SK-N-SH (cell line): ENCODE results near the gene KRTAP3-2. TPM values are rescaled to one million over a fixed set of nuclear protein-coding genes. Genes with fewer than 3 reads are reported as not detected.

Source experiments
- CTCF ChIA-PET: fragments of 300-600, 350-600 bp; formaldehyde crosslinking; extraction: SDS; loops from one replicate; lab custom pipeline; 2021; lab: Yijun Ruan, JAX
- POLR2A ChIA-PET: fragments of 350-600 bp; sonication (Branson Sonifier 250); formaldehyde crosslinking; extraction: SDS; loops from one replicate; lab custom pipeline; 2020; ENCODE audit warnings: antibody characterized with exemption, inconsistent platforms; lab: Yijun Ruan, JAX
- DNase-seq: peaks from one replicate; pipeline ENCODE4 v3.0.0; 2012
- H2AFZ ChIP-seq: fragments of 200-600 bp; sonication (generic); 2 replicates; pipeline ENCODE4 v1.8.1; 2016; ENCODE audit warnings: antibody characterized with exemption, mild to moderate bottlenecking, low read depth
- H3F3A ChIP-seq: fragments of 200-600 bp; sonication (generic); replicated peaks from 2 replicates; pipeline ENCODE3; 2016; ENCODE audit warnings: antibody characterized with exemption, mild to moderate bottlenecking; ENCODE audit not compliant: insufficient read depth
- H3K27ac ChIP-seq, 2 experiments: fragments of 200-500 bp in 1 of 2; fragments of 200-600 bp in 1 of 2; sonication (Bioruptor generic) in 1 of 2; sonication (generic), shearing (Covaris generic) in 1 of 2; 2 replicates each; pipeline versions ENCODE4 v1.5.1 to v1.6.1; 2014 to 2016; ENCODE audit warnings: low read depth in 2 of 2, inconsistent platforms in 1 of 2, low read length in 1 of 2, mild to moderate bottlenecking in 1 of 2, mixed read lengths in 1 of 2
- H3K27me3 ChIP-seq: fragments of 200-600 bp; sonication (generic), shearing (Covaris generic); 2 replicates; pipeline ENCODE4 v1.6.1; 2016; ENCODE audit warnings: mixed run types; ENCODE audit not compliant: insufficient read depth
- H3K36me3 ChIP-seq, 2 experiments: fragments of 200-500 bp in 1 of 2; fragments of 200-600 bp in 1 of 2; sonication (Bioruptor generic) in 1 of 2; sonication (generic) in 1 of 2; replicated peaks in 1 of 2; 2 replicates each; pipeline versions ENCODE3 to v1.5.1; 2014 to 2016; ENCODE audit warnings: low read length in 1 of 2, mild to moderate bottlenecking in 1 of 2; ENCODE audit not compliant: insufficient read depth in 2 of 2, control insufficient read depth in 1 of 2
- H3K4me1 ChIP-seq, 2 experiments: fragments of 200-500 bp in 1 of 2; fragments of 200-600 bp in 1 of 2; sonication (Bioruptor generic) in 1 of 2; sonication (generic), shearing (Covaris generic) in 1 of 2; 2 replicates each; pipeline versions ENCODE4 v1.5.1 to v1.6.1; 2014 to 2016; ENCODE audit warnings: low read depth in 1 of 2, low read length in 1 of 2, mixed run types in 1 of 2; ENCODE audit not compliant: insufficient read depth in 2 of 2, control insufficient read depth in 1 of 2
- H3K4me2 ChIP-seq: fragments of 200-600 bp; sonication (generic), shearing (Covaris generic); 2 replicates; pipeline ENCODE4 v1.6.1; 2017; ENCODE audit warnings: mixed run types
- H3K4me3 ChIP-seq, 2 experiments: fragments of 200-500 bp in 1 of 2; fragments of 200-600 bp in 1 of 2; sonication (Bioruptor generic) in 1 of 2; sonication (generic), shearing (Covaris generic) in 1 of 2; 2 replicates each; pipeline versions ENCODE4 v1.5.1 to v1.8.1; 2014 to 2016; ENCODE audit warnings: low read depth in 2 of 2, inconsistent platforms in 1 of 2, low read length in 1 of 2, mild to moderate bottlenecking in 1 of 2, mixed read lengths in 1 of 2, moderate library complexity in 1 of 2
- H3K79me2 ChIP-seq: fragments of 200-600 bp; sonication (generic); 2 replicates; pipeline ENCODE4 v1.8.1; 2017; ENCODE audit warnings: mild to moderate bottlenecking; ENCODE audit not compliant: insufficient read depth
- H3K9ac ChIP-seq: fragments of 200-600 bp; sonication (generic); 2 replicates; pipeline ENCODE4 v1.6.1; 2017; ENCODE audit warnings: mixed run types
- H3K9me2 ChIP-seq: fragments of 200-600 bp; sonication (generic); 2 replicates; pipeline ENCODE4 v1.6.1; 2017; ENCODE audit warnings: mixed run types
- H3K9me3 ChIP-seq: fragments of 200-600 bp; sonication (generic); 2 replicates; pipeline ENCODE4 v1.6.1; 2017; ENCODE audit warnings: mixed run types, mild to moderate bottlenecking, moderate library complexity
- H4K20me1 ChIP-seq: fragments of 200-600 bp; sonication (generic); 2 replicates; pipeline ENCODE4 v1.6.1; 2017; ENCODE audit warnings: mild to moderate bottlenecking, mixed run types; ENCODE audit not compliant: insufficient read depth
- CHD2 ChIP-seq: fragments of 150-350 bp; IDR thresholded peaks from 2 replicates; pipeline ENCODE4 v1.6.1; 2018; ENCODE audit warnings: low read length; ENCODE audit not compliant: partially characterized antibody
- EP300 ChIP-seq, 2 experiments: IDR thresholded peaks; 2 replicates each; pipeline versions ENCODE4 v1.4.0 to v1.6.1; 2012; ENCODE audit warnings: borderline replicate concordance in 1 of 2, low read depth in 1 of 2, low read length in 1 of 2
- EZH2phosphoT487 ChIP-seq: fragments of 200-600 bp; sonication (generic); IDR thresholded peaks from 2 replicates; pipeline ENCODE4 v1.6.1; 2017; ENCODE audit warnings: low read depth, mixed run types, mild to moderate bottlenecking, antibody characterized with exemption, moderate library complexity, borderline replicate concordance
- FOSL2 ChIP-seq: IDR thresholded peaks from 2 replicates; pipeline ENCODE4 v1.4.0; 2012; ENCODE audit warnings: low read depth, mild to moderate bottlenecking, moderate library complexity, borderline replicate concordance
- FOXM1 ChIP-seq: IDR thresholded peaks from 2 replicates; pipeline ENCODE4 v1.4.0; 2012; ENCODE audit warnings: low read depth, mild to moderate bottlenecking
- GATA2 ChIP-seq: sonication (generic); formaldehyde crosslinking; IDR thresholded peaks from 2 replicates; pipeline ENCODE4 v1.5.0; 2020; ENCODE audit warnings: mild to moderate bottlenecking, missing genetic modification reagents
- MAX ChIP-seq: IDR thresholded peaks from 2 replicates; pipeline ENCODE4 v1.4.0; 2012; ENCODE audit warnings: low read depth
- MEF2A ChIP-seq: IDR thresholded peaks from 2 replicates; pipeline ENCODE4 v1.4.0; 2012; ENCODE audit warnings: low read depth, borderline replicate concordance
- MXI1 ChIP-seq: IDR thresholded peaks from 2 replicates; pipeline ENCODE4 v1.6.1; 2012; ENCODE audit warnings: mild to moderate bottlenecking, low read depth, low read length, improper control_type of control experiment
- NFIC ChIP-seq: IDR thresholded peaks from 2 replicates; pipeline ENCODE4 v1.4.0; 2012; ENCODE audit warnings: borderline replicate concordance
- POLR2AphosphoS5 ChIP-seq: IDR thresholded peaks from 2 replicates; pipeline ENCODE4 v1.6.1; 2012; ENCODE audit warnings: low read depth, low read length
- RCOR1 ChIP-seq: fragments of 150-350 bp; IDR thresholded peaks from 2 replicates; pipeline ENCODE4 v1.6.1; 2017; ENCODE audit warnings: antibody characterized with exemption, low read length
- RFX5 ChIP-seq: IDR thresholded peaks from 2 replicates; pipeline ENCODE4 v1.6.1; 2012; ENCODE audit warnings: mild to moderate bottlenecking, improper control_type of control experiment, low read length
- TAF1 ChIP-seq: IDR thresholded peaks from 2 replicates; pipeline ENCODE4 v1.6.1; 2012; ENCODE audit warnings: low read depth, mild to moderate bottlenecking, low read length, moderate library complexity, borderline replicate concordance
- TCF12 ChIP-seq: IDR thresholded peaks from 2 replicates; pipeline ENCODE4 v1.4.0; 2012
- TEAD4 ChIP-seq: IDR thresholded peaks from 2 replicates; pipeline ENCODE4 v1.4.0; 2012; ENCODE audit warnings: mild to moderate bottlenecking, borderline replicate concordance; ENCODE audit not compliant: insufficient read depth
- WGBS: methylation state at CpG from one replicate; pipeline ENCODE4 v1.1.6; 2017; ENCODE audit warnings: low lambda C conversion rate; 5-methylcytosine and 5-hydroxymethylcytosine counted together
- polyA plus RNA-seq, 3 experiments: library from polyadenylated mRNA; depleted of rRNA; stranded (reverse); fragments of >200 nt; gene quantifications; 2 replicates each; pipeline ENCODE4 v1.2.3, GENCODE V29; 2012

KRTAP3-2 gene
- polyA plus RNA-seq, 1 of the 3 experiments (the other 2 are of a cell fraction), result not detected

- peaks cover 30% of the 10 kb centered on the region; the same call in 1 of the 2 replicates for H3K27me3 ChIP-seq
- no peaks in the 10 kb centered on the region for H3K9me3 ChIP-seq
- ChIA-PET CTCF (no interaction called here), POLR2A (no interaction called here)
- no peaks in the 10 kb centered on the region for H3F3A ChIP-seq
- TF ChIP-seq TCF12, result no peak
- no peak for TF ChIP-seq CHD2
- no peak for TF ChIP-seq RFX5
- no peak for TF ChIP-seq POLR2AphosphoS5
- no peak for TF ChIP-seq MEF2A
- TF ChIP-seq EP300 (IDR thresholded peaks at IDR 0.05; ENCODE audit: borderline replicate concordance in 1 of 2, low read depth in 1 of 2, low read length in 1 of 2), result no peak
- TF ChIP-seq TAF1, result no peak
- H3K4me1 ChIP-seq, result no peaks in the 10 kb centered on the region
- H3K4me3 ChIP-seq, result no peak overlapping the region
- H3K27ac ChIP-seq, result no peak overlapping the region
- H3K4me2 ChIP-seq, result no peak overlapping the region
- H3K36me3 ChIP-seq, result no peaks in the 10 kb centered on the region
- H4K20me1 ChIP-seq, result no peaks in the 10 kb centered on the region
- H3K79me2 ChIP-seq, result no peaks in the 10 kb centered on the region
- no peak overlapping the region for H3K9ac ChIP-seq
- H3K9me2 ChIP-seq, result no peaks in the 10 kb centered on the region
- no peak overlapping the region for H2AFZ ChIP-seq
- DNase-seq, result no peak
These were observed 20.6 kb upstream of the KRTAP3-2 start for GRCh38 chr17:41020336-41020735.

GRCh38 chr17:41019415-41019814 is 19.7 kb upstream of the KRTAP3-2 start:
- TF ChIP-seq FOXM1 (no peak), EP300 (IDR thresholded peaks at IDR 0.05; ENCODE audit: borderline replicate concordance in 1 of 2, low read depth in 1 of 2, low read length in 1 of 2) (no peak), POLR2AphosphoS5 (no peak), NFIC (no peak), CHD2 (no peak), RFX5 (no peak), TCF12 (no peak), MAX (no peak), TAF1 (no peak), EZH2phosphoT487 (no peak)
- Histone ChIP-seq H3K4me1 (no peaks in the 10 kb centered on the region), H3K79me2 (no peaks in the 10 kb centered on the region), H3K36me3 (no peaks in the 10 kb centered on the region), H3K4me3 (no peak overlapping the region), H3K9ac (no peak overlapping the region), H3F3A (no peaks in the 10 kb centered on the region), H3K27ac (no peak overlapping the region), H3K9me2 (no peaks in the 10 kb centered on the region), H3K4me2 (no peak overlapping the region), H2AFZ (no peak overlapping the region), H3K9me3 (no peaks in the 10 kb centered on the region), H3K27me3 (peaks cover 31% of the 10 kb centered on the region; the same call in 1 of the 2 replicates), H4K20me1 (no peaks in the 10 kb centered on the region)
- no peak for DNase-seq
- POLR2A ChIA-PET, result no interaction called here
- 44% methylated on average over 3 of the region's 3 CpGs for WGBS
- CTCF ChIA-PET, result no interaction called here

- H3K9ac ChIP-seq, result no peak overlapping the region
- H3K9me3 ChIP-seq, result no peaks in the 10 kb centered on the region
- POLR2A ChIA-PET, result no interaction called here
- H2AFZ ChIP-seq, result no peak overlapping the region
- H3K27me3 ChIP-seq, result peaks cover 31% of the 10 kb centered on the region; the same call in 1 of the 2 replicates
- no peak overlapping the region for H3K4me2 ChIP-seq
- no peaks in the 10 kb centered on the region for H3F3A ChIP-seq
- CTCF ChIA-PET, result interaction anchor here (0.9 to 1.4 kb wide), 2 partner anchors 34 to 227 kb away, joined by 5 read pairs; no protein-coding TSS in a partner anchor
- H3K9me2 ChIP-seq, result no peaks in the 10 kb centered on the region
- no peaks in the 10 kb centered on the region for H3K79me2 ChIP-seq
- H3K36me3 ChIP-seq, result no peaks in the 10 kb centered on the region
- no peak overlapping the region for H3K4me3 ChIP-seq
- WGBS, result 19% methylated on average over 3 of the region's 3 CpGs
- no peak overlapping the region for H3K27ac ChIP-seq
- DNase-seq, result no peak
- H3K4me1 ChIP-seq, result no peaks in the 10 kb centered on the region
- TF ChIP-seq CHD2, result no peak
- no peak for TF ChIP-seq EP300 (IDR thresholded peaks at IDR 0.05; ENCODE audit: borderline replicate concordance in 1 of 2, low read depth in 1 of 2, low read length in 1 of 2)
- TF ChIP-seq FOSL2, result no peak
- no peak for TF ChIP-seq TEAD4
- no peak for TF ChIP-seq MXI1
- TF ChIP-seq GATA2, result no peak
- TF ChIP-seq RCOR1, result no peak
- H4K20me1 ChIP-seq, result no peaks in the 10 kb centered on the region
These were observed 18.8 kb upstream of the KRTAP3-2 start for GRCh38 chr17:41018541-41018940.
